ENCODE measurements around the gene FAM241B. TPM values are rescaled to one million over a fixed set of nuclear protein-coding genes. Genes with fewer than 3 reads are reported as not detected.
A peak's percentile ranks its signal among the peaks of the same experiment; 100 is the strongest.

The FAM241B gene
- total RNA-seq, 1 donor from 2014 or later = 2.6 TPM

DNA sequence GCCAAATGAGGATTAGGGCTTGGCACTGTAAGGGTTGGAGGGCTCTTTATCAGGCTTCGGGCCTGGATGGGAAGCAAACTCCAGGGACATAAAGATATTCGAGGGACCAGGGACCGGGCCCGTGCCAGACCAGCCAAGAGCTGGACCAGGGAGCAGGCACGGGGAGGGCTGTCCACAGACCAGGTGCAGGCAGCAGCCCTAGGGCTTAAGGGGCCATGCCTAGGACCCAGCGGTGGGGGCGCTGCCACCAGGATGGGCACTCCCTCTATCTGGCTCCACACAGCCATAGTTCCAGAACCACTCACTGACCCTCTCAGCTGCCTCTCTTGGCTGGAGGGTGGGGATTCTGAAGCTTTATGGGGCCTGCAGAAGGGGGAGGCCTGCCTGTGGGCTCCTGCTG, 32.9 kb downstream of the FAM241B start:
- no peaks in the 10 kb centered on the region for H4K20me1 ChIP-seq (ENCODE audit: low read depth)
- no peak overlapping the region for H3K4me3 ChIP-seq
- H3K4me1 Mint-ChIP-seq = peaks cover 29% of the 10 kb centered on the region
- no peak overlapping the region for H3K27ac ChIP-seq
- DNase-seq (ENCODE audit: low spot score) = no peak
- no peak overlapping the region for H3K4me2 ChIP-seq
- H3K27me3 Mint-ChIP-seq (ENCODE audit: insufficient read depth, low read depth) = peaks cover 14% of the 10 kb centered on the region
- peaks cover 6% of the 10 kb centered on the region for H3K4me1 ChIP-seq
- no peak for TF ChIP-seq EZH2phosphoT487 (IDR thresholded peaks at IDR 0.05)
- TF ChIP-seq EZH2 (IDR thresholded peaks at IDR 0.05) = no peak
- TF ChIP-seq, protein P1, sequence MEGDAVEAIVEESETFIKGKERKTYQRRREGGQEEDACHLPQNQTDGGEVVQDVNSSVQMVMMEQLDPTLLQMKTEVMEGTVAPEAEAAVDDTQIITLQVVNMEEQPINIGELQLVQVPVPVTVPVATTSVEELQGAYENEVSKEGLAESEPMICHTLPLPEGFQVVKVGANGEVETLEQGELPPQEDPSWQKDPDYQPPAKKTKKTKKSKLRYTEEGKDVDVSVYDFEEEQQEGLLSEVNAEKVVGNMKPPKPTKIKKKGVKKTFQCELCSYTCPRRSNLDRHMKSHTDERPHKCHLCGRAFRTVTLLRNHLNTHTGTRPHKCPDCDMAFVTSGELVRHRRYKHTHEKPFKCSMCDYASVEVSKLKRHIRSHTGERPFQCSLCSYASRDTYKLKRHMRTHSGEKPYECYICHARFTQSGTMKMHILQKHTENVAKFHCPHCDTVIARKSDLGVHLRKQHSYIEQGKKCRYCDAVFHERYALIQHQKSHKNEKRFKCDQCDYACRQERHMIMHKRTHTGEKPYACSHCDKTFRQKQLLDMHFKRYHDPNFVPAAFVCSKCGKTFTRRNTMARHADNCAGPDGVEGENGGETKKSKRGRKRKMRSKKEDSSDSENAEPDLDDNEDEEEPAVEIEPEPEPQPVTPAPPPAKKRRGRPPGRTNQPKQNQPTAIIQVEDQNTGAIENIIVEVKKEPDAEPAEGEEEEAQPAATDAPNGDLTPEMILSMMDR (IDR thresholded peaks at IDR 0.05) = no peak
- H3K9me3 ChIP-seq (ENCODE audit: low read depth) = no peaks in the 10 kb centered on the region
- H3K36me3 Mint-ChIP-seq = no peaks in the 10 kb centered on the region
- no peaks in the 10 kb centered on the region for H3K79me2 ChIP-seq (ENCODE audit: low read depth)
- no peak overlapping the region for H2AFZ ChIP-seq (replicated peaks)
- no peaks in the 10 kb centered on the region for H3K36me3 ChIP-seq
- H3K9me3 Mint-ChIP-seq = no peaks in the 10 kb centered on the region
- H3K27ac Mint-ChIP-seq = no peak overlapping the region
- no peak overlapping the region for H3K4me3 Mint-ChIP-seq
- H3K9ac ChIP-seq = no peak overlapping the region
- H3F3A ChIP-seq (ENCODE audit: low read depth) = no peaks in the 10 kb centered on the region
- no peaks in the 10 kb centered on the region for H3K27me3 ChIP-seq

DNA sequence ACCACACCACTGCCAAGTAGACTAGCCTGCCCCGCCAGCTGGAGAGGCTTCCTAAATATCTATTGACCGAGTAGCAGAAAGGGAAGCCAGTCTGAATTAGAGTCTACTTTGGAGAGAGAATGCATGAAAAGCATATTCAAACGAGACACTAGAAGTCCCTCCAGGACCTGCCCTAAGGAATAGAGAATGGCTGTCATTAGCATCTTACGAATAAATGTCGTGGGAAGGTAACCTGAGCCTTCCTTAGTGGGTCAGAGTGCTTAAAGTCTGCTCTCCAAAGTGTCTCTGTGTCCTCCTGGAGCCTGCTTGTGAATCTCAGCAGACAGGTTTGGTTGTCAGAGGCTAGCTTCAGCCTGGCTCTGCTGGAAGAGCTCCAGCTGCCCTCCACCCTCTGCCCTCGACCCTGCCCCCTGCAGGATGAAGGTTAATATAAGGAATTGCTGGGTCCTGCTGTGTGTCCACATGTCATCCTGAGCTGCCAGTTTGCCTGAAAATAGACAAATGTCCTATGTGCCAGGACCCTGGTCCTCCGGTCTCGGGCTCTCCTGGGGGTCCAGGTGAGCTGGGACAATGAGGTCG, 33.4 kb downstream of the FAM241B start:
- DNase-seq (ENCODE audit: low spot score) = peak; percentile 34
- Histone ChIP-seq H3K4me2 (no peak overlapping the region), H3F3A (ENCODE audit: low read depth) (no peaks in the 10 kb centered on the region), H3K36me3 (no peaks in the 10 kb centered on the region), H3K27ac (no peak overlapping the region), H3K27me3 (no peaks in the 10 kb centered on the region), H3K9me3 (ENCODE audit: low read depth) (no peaks in the 10 kb centered on the region), H3K4me3 (no peak overlapping the region), H3K79me2 (ENCODE audit: low read depth) (no peaks in the 10 kb centered on the region), H4K20me1 (ENCODE audit: low read depth) (no peaks in the 10 kb centered on the region), H3K9ac (no peak overlapping the region), H3K4me1 (peaks cover 6% of the 10 kb centered on the region), H2AFZ (replicated peaks) (no peak overlapping the region)
- no peak overlapping the region for H3K4me3 Mint-ChIP-seq
- TF ChIP-seq EZH2 (IDR thresholded peaks at IDR 0.05) = no peak
- TF ChIP-seq, protein P1 (IDR thresholded peaks at IDR 0.05) = peak; percentile 45
- no peak for TF ChIP-seq EZH2phosphoT487 (IDR thresholded peaks at IDR 0.05)
- H3K27ac Mint-ChIP-seq = no peak overlapping the region
- H3K9me3 Mint-ChIP-seq = no peaks in the 10 kb centered on the region
- peaks cover 32% of the 10 kb centered on the region for H3K4me1 Mint-ChIP-seq
- peaks cover 20% of the 10 kb centered on the region for H3K27me3 Mint-ChIP-seq (ENCODE audit: insufficient read depth, low read depth)
- H3K36me3 Mint-ChIP-seq = no peaks in the 10 kb centered on the region

DNA sequence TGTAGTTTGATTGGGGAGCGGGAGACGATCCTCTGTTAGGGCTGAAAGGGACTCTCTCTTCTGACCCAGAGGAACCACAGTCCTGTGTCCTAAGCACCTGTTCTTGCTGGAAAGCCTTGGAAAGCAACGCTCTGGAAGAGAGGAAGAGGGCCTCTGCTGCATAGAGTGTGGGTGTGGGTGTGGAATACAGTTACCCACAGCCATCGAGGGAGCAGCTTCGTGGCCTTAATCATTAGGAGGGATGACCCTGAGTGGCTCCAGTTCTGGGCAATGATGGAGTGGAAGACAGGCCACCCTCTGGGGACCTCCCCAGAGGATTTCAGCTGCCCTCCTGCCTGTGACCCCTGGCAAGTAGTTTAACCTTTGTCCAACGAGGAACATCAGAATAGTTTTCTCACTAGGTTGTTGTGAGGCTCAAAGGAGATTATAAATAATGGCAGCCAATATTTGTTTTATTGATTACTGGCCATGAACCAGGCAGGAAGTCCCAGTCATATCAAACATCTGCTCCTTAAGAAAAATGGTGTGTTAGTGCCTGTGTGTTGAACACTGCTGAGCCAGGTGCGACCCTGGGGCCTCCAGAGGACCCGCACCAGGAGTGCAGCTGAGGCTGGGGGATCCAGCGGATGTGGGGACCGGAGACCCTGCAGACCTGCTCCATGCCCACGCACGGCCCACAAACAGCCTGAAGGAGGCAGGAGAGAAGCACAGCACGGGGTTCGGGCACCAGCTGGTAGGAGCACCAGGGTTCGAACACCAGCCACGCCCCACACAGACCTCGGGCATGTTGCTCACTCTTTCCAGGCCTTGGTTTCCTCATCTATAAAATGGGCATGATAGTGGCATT, 35.6 kb downstream of the FAM241B start:
- TF ChIP-seq, protein P1 (IDR thresholded peaks at IDR 0.05) = no peak
- no peak overlapping the region for H3K4me2 ChIP-seq
- H3K36me3 ChIP-seq = no peaks in the 10 kb centered on the region
- no peaks in the 10 kb centered on the region for H3K36me3 Mint-ChIP-seq
- peak overlapping the region; percentile 66 for H3K27ac Mint-ChIP-seq
- H3K9me3 ChIP-seq (ENCODE audit: low read depth) = no peaks in the 10 kb centered on the region
- no peaks in the 10 kb centered on the region for H4K20me1 ChIP-seq (ENCODE audit: low read depth)
- H3K9me3 Mint-ChIP-seq = peaks cover 2% of the 10 kb centered on the region
- H3K27me3 ChIP-seq = no peaks in the 10 kb centered on the region
- peaks cover 21% of the 10 kb centered on the region for H3K27me3 Mint-ChIP-seq (ENCODE audit: insufficient read depth, low read depth)
- H3K4me1 Mint-ChIP-seq = peaks cover 41% of the 10 kb centered on the region
- DNase-seq (ENCODE audit: low spot score) = no peak
- no peak overlapping the region for H2AFZ ChIP-seq (replicated peaks)
- H3K4me3 Mint-ChIP-seq = peak overlapping the region; percentile 53
- no peak overlapping the region for H3K4me3 ChIP-seq
- H3K27ac ChIP-seq = no peak overlapping the region
- peaks cover 6% of the 10 kb centered on the region for H3K4me1 ChIP-seq
- H3K79me2 ChIP-seq (ENCODE audit: low read depth) = no peaks in the 10 kb centered on the region
- no peaks in the 10 kb centered on the region for H3F3A ChIP-seq (ENCODE audit: low read depth)
- no peak overlapping the region for H3K9ac ChIP-seq
